HG03159 (cell line): ENCODE results near the gene RAB8B.

Source experiments
- ATAC-seq: cut with Tn5 transposase; IDR thresholded peaks from one replicate; pipeline ENCODE4 v1.9.1; 2021; ENCODE audit warnings: mild to moderate bottlenecking, moderate library complexity; ENCODE audit not compliant: unreplicated experiment

Gene RAB8B

DNA sequence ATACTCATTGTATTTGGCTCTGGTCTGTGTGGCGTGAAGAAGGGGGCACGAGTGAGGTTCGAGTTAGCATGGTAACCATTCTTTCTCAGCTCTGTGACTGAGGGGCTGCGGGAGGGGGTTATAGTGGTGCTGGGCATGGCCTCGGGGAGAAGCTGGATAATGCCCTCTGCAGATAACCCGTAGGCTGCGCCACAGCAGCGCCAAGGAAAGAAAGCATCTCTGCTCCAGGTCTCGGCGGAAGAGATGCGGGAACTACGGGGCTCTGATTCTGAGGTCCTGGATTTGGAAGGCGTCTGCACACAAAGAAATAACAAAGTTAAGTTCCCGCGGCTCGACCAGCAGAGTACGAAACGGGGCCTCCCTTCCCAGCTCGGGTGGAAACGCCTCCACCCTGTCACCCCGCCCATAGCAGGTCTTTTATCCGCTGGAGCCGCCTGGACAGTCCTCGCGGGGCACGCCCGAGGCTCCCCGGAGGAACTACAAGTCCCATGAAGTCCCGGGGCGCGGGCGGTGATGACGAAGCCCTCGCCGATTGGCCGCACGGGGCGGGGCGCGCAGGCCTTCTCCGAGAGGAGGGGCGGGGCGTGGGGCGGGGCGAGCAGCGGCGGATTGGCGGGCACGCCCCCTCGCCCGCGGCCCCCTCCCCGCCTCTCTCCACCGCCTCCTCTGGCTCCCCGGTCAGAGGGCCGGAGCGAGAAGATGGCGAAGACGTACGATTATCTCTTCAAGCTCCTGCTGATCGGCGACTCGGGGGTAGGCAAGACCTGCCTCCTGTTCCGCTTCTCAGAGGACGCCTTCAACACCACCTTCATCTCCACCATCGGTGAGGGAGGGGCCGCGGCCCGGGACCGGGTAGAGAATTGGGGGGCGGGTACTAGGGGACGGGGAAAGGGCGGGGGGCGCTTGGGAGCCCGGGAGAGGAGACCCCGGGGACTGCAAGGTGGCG lies at the start of gene RAB8B:
RAB8B (plus strand) TSS at position 681 of the 946 bp plus-strand sequence; CDS start at position 700, 19 bp downstream.
- ATAC-seq: peak; percentile 75

DNA sequence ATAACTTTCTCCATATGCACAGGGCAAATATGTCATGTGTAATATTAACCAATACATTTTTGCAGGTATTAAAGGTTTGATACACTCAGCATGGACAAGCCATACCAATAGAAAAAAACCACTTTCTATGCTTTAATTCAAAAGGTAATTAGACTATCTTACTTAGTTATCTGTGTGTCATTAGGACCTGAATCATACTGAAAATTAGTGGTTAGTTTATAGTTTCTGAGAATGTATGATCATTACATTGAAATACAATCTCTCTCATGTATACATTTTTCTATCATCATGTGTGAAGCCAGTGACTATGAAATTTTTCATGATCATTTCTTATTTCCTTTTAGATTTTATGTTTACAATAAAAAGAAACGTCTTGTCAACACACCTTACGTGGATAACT lies 48.5 kb upstream of the RAB8B start:
- no peak for ATAC-seq

DNA sequence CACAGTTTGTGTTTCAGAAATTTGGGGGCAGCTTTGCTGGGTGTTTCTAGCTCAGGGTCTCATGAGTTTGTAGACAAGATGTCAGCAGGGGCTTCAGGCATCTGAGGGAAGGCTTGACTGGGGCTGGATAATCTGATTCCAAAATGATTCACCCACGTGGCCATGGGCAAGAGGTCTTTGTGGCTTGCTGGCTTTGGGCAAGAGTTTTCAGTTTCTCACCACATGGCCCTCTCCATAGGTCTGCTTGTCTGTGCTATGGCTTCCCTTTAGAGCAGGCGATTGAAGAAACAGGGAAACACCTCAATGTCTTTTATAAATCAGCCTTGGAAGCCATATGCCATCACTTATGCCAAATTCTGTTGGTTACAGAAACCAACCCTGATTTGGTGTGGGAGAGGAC lies 44.0 kb upstream of the RAB8B start:
- no peak for ATAC-seq

DNA sequence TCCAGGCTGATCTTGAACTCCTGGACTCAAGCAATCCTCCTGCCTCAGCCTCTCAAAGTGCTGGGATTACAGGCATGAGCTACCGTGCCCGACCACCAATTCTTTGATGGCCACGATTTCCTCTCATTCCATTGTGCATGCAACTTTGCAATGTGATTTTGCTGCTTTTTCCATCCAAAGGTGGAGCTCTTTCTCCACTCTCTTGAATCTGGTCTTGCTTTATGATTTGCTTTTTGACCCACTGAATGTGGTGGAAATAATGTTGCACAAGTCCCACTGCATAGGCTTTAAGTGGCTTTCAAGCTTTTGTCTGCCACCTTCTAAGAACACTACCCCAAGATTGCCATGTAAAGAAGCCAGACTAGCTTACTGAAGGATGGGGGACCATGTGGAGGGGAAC lies 42.7 kb upstream of the RAB8B start:
- no peak for ATAC-seq

DNA sequence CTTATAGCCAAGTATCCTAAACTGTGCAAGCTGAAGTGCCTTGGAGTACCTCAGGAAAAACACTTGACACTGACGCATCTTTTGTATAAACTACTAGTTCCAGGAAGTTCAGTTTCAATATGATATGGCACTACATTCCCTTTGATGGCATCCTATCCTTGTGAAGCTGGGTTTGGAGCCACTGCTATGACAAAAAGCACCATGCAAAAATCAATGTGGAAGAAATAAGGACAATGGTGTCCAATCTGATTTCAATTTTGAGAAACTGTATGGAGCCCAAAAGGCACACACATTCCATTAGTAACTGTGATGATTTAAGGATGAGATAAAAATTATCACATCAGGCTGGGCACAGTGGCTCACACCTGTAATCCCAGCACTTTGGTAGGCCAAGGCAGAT lies 37.7 kb upstream of the RAB8B start:
- no peak for ATAC-seq

DNA sequence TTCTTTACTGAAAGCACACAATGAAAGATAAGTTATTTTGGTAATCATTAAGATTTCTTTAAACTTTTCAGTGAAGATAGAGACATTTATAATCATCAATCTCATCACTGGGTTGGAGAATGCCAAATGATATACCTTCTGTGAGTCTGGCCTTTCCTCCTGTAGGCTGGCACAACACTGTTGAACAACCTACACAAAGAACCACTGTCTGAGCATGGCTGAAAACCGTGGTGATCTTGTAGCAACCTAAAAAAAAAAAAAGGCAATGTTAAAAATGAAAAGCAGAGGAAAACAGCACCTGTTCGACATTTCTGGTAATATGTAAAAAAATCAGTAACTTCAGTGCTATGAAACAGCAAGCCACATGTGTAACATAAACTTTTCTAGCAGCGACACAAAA lies 33.9 kb upstream of the RAB8B start:
- no peak for ATAC-seq

DNA sequence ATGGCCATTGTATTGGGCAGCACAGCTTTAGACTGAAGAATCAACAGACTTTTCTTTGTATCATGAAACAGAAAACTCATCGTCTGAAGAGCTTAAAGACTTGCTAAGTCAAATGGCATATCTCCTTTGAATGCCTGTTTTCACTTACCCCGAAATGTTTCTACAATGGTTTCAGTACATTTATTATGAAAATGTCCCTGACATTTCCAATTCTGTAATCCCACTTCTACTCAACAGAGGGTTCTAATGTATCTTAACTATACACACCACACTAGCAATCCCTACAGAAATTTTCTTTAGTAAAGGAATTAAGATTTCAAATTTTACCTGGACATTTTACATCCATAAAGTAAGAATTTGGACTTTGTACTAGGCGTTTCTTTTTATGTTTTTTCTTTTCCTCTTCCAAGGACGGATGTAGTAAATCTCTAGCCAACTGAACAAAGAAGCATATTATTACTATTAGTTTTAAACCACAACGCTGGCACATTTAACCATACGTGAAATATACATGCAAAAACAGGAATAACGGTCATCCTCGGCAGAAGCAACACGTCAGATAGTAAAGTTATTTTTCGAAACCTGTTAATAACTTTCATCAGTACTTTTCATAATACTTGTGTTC lies 33.2 kb upstream of the RAB8B start:
- ATAC-seq: no peak

DNA sequence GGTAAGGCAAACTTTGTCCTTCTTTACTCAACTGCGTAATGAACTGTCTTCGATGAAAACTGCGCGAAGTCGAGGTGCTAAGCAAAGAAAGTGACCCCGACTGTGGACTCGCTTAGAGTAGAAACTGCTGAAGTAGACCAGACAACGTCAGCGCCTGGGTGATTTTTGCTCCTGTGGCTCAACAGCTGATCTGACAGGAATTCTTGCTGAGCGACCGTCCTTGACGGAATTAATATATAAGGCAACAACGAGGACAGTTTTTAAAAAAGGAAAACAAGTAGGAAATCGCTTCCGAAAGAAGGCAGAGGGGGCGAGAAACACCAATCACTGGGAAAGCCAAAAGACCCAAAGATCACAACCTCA lies 32.7 kb upstream of the RAB8B start:
- no peak for ATAC-seq

DNA sequence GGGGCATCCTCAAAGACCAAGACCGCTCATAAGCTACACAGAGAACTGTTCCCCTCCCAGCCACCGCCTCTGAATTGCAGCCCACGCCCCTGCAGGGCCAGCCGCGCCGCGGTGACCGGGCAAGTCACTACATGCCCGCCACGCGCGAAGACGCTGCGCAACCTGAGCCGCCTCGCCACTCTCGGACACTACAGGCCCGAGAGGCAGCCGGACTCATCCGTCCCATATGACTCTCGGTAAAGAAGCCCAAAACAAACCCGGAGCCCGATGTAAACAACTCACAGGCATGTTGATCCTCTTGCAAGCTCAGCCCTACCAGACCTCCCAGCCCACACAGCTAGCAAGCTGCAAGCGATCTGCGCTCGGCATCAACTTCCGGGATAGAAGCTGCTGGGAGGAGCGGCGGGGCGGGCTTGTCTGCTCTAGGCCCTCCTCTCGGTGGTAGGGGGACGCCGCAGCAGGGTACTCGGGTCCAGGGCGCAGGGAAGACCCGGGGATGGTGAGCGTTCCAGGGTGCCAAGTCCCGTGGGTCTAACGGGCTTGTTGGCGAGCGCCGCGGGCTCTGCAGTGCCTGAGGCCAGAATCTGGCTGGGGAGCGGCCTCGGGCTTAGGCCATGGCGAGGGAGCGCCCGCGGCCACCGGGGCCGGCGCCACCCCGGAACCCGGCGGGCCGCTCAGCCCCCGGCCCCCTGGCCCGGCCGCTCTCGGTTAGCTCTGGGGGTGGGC lies 32.1 kb upstream of the RAB8B start, which contains the start of gene RPS27L:
RPS27L (minus strand) TSS at position 360 of the 726 bp plus-strand sequence; CDS start at position 288, 72 bp downstream.
- peak; percentile 90 for ATAC-seq

DNA sequence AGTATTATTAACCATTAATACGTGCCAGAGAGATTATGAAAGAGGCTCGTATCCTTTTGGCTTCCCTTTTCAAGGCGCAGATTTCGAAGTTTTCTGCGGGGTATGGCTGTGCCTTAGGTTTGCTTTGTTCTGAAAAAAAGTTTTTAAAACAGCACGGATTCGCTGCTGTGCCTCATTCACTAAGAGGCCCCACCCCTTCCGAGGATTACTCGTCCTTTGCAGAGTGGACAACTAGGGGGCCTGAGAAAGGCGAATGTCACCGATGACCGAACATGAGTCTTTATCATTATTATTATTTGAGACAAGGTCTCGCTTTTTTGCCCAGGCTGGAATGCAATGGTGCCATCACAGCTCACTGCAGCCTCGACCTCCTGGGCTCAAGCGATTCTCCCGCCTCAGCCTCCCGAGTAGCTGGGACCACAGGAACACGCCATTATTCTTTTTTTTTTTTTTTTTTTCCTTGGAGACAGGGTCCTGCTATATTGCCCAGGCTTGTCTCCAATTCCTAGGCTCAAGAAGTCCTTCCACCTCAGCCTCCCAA lies 31.4 kb upstream of the RAB8B start:
- ATAC-seq: no peak

DNA sequence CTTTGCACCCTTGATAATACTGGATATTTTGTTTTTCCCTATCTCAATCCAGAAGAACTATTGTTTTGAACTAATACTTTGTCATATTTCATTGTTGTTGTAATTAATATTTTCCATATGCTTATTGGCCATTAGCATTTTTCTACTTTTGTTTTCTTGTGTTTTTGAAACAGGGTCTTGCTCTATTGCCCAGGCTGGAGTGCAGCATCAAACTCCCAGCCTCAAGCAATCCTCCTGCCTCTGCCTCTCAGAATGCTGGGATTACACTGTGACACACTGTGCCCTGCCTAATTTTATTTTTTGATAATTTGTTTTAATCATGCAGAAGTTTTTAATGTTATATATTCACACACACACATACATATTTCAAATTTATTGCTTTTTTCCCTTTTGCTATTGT lies 28.8 kb upstream of the RAB8B start:
- ATAC-seq: no peak

DNA sequence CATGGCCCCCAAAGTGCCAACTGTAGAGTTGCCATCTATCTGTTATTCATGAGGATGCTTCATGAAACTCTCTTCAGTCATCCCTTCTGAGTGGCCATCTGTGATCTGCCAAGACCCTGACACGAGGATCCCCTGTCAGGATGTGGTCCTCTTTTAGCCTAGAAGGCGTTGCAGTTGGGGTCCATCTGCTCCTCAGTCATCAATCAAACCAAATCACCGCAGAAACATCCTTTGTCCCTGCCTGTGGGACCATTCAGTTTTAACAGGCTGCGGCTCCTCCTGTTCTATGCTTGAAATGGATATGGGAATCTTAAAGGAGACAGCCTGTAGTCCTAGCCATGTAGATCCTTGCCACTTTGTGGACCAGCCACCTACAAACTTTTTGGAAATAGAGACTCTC lies 26.2 kb upstream of the RAB8B start:
- no peak for ATAC-seq

DNA sequence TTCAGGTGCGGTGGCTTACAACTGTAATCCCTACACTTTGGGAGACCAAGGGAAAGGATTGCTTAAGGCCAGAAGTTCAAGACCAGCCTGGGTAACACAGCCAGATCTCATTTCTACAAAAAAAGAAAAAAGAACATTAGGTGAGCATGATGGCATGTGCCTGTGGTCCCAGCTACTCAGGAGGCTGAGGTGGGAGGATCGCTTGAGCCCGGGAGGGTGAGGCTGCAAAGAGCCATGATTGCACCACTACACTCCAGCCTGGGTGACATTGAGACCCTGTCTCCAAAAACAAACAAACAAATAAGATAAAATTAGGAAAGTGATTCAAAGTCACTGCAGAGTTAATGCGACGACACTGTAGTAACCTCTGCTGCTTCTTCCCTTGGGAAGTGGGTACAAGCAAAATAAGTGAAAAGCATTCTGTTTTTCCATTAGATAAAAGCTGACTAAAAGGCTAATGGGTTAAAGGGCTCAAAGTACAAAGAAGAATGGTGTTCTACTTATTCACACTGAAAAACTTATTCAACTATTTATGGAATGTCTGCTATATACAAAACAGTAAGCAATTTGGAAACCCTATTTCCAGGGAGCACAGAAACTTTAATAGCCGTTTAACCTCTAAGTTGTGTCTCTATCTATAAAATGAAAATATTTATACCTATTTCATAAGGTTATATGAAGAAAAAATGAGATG lies 24.1 kb upstream of the RAB8B start:
- no peak for ATAC-seq

DNA sequence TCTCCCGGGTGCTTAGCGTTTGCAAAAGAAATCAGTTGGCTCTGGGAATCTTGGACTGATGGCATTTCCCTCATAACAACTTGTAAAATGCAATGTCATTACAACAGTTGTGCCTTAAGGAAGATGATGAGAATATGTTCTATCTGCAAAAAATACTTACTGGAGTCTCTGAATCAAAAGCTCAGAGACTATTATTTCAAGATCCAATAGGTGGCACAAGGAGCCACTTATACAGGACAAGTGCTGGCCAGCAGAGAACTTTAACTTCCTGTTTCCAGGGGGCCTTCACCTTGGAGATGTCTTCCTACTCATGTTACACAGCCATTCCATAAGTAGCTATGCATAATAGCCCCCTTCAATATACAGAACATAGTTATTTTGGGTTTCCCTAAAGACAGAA lies 23.2 kb upstream of the RAB8B start:
- ATAC-seq: no peak

DNA sequence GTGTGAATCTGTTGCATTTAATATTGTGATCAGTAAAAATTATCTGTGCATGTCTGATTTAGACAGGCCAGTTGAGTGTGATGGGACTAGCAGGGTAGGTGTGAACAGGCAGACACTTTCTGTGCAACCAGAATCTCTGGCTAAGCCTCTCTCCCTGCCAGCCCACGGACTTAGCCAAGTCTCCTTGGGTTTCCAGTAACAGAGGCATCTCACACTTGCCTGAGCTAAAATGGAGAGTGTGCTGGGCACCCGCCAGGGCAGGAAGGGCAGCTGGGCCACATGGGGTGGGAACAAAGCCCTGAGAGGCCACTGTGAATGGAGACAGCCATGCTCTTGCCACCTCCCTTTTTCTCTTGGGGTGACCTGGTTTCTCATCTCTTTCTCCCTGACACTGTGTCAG lies 19.6 kb upstream of the RAB8B start:
- ATAC-seq: no peak

DNA sequence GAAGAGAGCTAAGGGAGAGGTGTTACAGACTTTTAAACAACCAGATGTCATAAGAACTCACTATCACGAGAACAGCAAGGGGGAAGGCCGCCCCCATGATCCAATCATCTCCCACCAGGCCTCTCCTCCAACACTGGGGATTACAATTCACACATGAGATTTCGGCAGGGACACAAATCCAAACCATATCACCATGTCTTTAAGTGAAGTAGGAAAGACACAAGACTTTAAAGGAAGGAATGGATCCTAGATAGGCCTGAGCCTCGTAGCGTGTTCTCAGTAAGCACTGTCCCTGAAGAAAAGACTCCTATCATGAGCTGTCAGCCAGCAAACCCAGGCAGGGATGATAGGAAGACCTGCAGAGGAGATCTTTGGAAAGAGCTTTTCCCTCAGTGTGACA lies 17.0 kb upstream of the RAB8B start:
- no peak for ATAC-seq

DNA sequence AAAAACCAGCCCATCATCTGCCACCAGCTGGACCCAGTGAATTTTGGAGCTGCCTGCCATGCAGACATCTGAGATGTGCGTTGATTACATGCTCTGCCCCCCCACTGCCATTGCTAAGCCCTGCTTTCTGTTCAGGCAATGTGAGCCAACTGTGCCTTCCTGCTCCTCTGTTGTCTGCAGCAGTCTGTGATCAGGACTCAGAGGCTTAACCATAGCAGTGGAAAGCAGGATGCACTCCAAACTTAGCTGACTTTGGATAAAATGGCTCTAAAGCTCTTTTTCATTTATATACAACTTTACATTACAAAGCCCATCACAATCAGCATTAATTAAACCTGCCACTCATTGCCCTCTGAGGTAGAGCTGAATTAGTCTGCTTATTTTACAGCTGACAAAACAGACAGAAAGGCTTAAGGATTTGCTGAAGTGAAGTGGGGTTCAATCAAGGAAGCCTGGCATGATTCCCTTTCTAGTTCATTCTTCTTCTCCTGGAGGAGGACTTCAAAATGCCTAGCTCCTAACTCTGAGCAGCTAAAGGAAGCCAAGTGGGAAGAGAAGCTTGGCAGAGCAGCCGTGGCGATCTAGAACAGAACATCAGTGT lies 16.5 kb upstream of the RAB8B start:
- ATAC-seq: no peak

DNA sequence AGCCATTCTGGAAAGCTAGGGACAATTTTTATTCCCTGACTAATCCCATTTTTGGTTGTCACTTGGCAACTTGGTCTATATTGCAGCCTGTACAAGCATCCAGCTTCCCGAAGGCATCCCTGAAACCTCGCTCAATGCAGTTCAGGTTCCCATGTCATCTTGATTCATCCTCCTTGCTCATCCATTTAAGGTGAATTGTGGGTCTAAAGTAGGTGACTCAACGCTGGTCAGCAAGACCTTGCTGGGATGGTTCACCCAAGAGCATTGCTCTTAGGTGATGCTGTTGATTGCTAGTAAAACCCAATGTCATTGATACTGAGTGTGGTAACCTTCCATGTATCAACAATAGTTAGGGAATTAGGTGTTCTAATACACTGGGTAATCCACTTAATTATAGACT lies 13.1 kb upstream of the RAB8B start:
- ATAC-seq: no peak

DNA sequence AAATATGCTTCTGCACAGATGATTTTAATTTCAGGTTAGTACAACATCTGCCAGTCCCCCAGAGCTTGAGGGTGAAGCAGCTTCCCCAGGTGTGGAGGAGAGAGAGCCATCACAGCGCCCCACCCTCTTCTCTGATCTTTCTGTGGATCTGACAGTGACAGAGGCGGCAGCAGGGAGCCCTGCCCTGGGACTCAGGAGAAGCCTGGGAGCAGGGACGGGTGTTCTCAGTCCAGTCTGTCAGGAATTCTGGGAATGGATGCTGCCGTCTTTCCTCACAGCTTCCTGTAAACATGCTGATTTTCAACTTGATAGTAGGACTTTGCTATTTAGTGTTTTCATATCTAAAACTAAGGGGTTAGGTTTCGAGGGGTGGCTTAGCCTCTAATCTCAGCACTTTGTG lies 11.4 kb upstream of the RAB8B start:
- ATAC-seq: no peak

DNA sequence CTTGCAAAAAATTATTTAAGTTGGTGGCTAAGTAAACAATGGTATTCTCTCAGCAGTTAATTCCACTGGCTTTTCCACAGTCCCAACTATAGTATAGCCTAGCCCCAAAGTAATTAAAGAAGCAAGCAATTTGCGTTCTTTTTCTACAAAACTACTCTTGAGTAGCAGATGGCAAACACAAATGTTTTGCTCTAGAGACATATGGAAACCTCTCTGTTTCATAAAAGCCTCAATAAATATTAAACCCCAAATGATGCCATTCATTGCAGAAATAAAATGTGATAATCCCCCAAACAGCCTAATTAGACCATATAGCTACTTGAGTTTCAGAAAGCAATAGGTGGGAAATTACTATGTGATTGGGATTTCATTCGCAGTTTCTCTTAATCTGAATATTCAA lies 8.7 kb upstream of the RAB8B start:
- no peak for ATAC-seq
